LNCaP clone FGC (cell line): ENCODE measurements around the gene TRPM2.

Source experiments
- DNase-seq: peaks from one replicate; pipeline ENCODE4 v3.0.0-alpha.2; 2011; ENCODE audit warnings: low read depth
- H3K4me3 ChIP-seq: 2 replicates; pipeline ENCODE4 v1.5.1; 2011; ENCODE audit warnings: mild to moderate bottlenecking, low read depth, low read length, control low read depth
- TF ChIP-seq, protein P1 (sequence below): IDR thresholded peaks from 2 replicates; pipeline ENCODE4 v1.5.1; 2012; ENCODE audit warnings: mild to moderate bottlenecking; ENCODE audit not compliant: control insufficient read depth, insufficient read depth; ENCODE audit errors: extremely low read depth

The TRPM2 gene

DNA sequence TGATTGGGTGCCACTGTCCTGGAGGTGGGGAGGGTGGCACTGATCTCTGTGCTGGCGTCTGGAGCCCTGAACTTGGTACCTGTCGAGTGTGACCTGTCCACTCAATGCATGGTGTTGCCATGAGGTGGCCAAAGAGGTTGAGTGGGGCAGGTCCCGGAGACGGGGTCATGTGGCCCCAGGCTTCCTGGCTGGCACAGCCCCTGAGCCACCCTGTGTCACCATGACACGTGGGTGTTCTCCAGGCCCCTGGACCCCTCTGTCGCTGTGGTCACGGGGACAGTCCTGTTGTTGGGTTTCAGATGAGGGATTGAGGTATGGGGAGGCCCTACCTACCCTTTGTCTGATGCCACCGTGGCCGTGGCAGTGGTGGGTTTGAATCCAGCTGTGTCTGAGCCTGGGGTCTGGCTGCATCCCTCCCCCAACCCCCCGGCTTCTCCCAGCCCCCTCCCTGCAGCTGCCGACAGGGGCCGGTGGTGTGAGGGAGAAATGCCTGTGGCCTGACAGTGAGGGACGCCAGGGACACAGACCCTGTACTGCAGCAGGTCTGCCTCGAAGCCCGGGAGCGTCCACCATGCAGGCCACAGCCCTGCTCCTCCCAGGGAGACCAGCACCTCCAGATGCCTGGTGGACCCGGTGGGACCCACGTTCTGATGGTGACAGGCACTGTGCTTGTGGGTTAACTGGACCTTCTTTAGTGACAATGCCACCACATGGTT lies 12.0 kb downstream of the TRPM2 start:
- no peak overlapping the region for H3K4me3 ChIP-seq
- DNase-seq, result no peak
- TF ChIP-seq, protein P1, sequence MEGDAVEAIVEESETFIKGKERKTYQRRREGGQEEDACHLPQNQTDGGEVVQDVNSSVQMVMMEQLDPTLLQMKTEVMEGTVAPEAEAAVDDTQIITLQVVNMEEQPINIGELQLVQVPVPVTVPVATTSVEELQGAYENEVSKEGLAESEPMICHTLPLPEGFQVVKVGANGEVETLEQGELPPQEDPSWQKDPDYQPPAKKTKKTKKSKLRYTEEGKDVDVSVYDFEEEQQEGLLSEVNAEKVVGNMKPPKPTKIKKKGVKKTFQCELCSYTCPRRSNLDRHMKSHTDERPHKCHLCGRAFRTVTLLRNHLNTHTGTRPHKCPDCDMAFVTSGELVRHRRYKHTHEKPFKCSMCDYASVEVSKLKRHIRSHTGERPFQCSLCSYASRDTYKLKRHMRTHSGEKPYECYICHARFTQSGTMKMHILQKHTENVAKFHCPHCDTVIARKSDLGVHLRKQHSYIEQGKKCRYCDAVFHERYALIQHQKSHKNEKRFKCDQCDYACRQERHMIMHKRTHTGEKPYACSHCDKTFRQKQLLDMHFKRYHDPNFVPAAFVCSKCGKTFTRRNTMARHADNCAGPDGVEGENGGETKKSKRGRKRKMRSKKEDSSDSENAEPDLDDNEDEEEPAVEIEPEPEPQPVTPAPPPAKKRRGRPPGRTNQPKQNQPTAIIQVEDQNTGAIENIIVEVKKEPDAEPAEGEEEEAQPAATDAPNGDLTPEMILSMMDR, result no peak

DNA sequence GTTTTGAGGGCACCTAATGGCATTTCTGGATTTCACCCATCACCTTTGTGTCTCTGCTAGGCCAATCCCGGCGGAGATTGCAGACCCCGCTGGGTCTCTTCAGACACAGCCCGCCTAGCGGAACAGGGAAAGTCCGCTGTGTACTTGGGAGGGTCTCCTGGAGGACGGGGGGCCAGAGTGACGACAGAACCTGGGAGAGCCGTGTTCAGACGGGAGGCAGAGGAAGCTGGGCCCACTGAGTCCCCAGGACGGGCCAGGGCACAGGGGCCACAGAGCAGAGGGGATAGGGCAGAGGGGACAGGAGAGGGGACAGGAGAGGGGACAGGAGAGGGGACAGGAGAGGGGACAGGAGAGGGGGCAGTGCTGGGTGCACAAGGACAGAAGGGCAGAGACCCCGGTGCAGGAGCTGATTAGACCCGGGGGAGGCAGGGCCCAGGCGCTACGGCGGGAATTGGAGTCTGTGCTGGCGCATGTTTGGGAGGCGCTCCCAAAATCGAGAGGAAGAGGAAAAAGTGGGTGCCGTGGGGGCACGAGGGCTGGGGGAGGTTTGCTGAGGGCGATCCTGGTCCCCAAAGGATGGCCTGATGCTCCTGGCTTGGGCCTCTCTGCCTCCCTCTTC lies 12.7 kb downstream of the TRPM2 start:
- H3K4me3 ChIP-seq, result no peak overlapping the region
- DNase-seq, result no peak
- TF ChIP-seq, protein P1, result no peak

- no peak for DNase-seq
- TF ChIP-seq, protein P1, result no peak
These were observed 13.3 kb downstream of the TRPM2 start for GRCh38 chr21:44366586-44367211.

DNA sequence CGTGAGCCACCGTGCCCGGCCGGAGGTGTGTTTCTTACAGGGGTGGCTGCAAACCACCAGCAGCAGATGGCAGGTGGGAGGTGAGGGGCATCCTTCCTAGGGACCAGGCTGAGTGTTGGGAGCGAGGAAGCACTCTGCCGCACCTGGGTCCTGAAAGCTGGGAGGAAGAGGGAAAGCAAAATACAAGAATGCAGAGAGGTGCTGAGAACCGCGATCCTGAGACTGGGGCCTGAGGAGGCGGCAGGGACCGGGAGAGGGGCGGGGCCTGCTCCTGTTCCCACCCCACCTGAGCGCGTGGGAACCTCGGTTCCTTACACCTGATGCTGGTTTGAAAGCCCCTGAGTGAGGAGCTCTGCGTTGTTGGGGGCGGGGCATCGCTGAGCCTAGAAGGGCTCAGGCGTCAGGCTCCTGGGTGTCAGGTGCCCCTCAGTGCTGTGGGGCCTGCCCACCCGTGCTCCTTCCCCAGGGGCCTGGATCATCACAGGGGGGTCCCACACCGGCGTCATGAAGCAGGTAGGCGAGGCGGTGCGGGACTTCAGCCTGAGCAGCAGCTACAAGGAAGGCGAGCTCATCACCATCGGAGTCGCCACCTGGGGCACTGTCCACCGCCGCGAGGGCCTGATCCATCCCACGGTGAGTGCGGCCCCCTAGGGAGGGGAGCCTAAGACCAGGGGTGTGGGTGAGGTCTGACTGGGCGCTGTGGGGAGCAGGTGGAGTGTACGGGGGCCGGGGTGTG lies 15.5 kb downstream of the TRPM2 start:
- H3K4me3 ChIP-seq, result no peak overlapping the region
- TF ChIP-seq, protein P1, result no peak
- no peak for DNase-seq

More at GRCh38 chr21:44366586-44367211, 13.3 kb downstream of the TRPM2 start:
- H3K4me3 ChIP-seq, result no peak overlapping the region

- no peak for DNase-seq
- TF ChIP-seq, protein P1, result no peak
- no peak overlapping the region for H3K4me3 ChIP-seq
These were observed 16.8 kb downstream of the TRPM2 start for GRCh38 chr21:44370027-44370735.

DNA sequence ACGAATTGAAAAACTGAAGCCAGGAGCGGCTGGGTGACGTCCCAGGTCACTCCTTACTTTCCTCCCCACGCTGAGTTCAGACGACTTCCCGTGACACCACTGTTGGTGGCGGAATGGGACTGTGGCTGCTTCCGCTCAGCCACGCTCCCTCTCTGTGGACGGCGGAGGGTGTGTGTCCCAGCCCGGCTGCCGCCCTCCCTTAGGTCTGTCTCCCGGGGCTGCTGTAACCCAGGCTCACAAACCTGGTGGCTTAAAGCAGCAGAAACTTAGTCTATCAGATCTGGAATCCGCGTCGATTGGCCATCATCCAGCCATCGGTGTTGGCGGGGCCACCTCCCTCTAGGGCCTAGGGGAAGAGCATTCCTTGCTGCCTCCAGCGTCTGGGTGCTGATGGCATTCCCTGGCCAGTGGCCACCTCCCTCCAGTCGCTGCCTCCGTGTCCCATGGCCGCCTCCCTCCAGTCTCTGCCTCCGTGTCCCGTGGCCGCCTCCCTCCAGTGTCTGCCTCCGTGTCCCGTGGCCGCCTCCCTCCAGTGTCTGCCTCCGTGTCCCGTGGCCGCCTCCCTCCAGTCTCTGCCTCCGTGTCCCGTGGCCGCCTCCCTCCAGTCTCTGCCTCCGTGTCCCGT lies 17.5 kb downstream of the TRPM2 start:
- H3K4me3 ChIP-seq, result no peak overlapping the region
- no peak for DNase-seq
- TF ChIP-seq, protein P1, result no peak
